GM23338 (cell line): ENCODE measurements around the gene FBL. TPM values are rescaled to one million over a fixed set of nuclear protein-coding genes. Genes with fewer than 3 reads are reported as not detected.
"Not testable (repeated sequence)": the region's sequence is repeated elsewhere in the genome, so short reads cannot be mapped to it uniquely, and the experiment has no call there.

Experiments used
- ATAC-seq: fragments of 200-7000 bp; cut with Tn5 transposase; 3 replicates; pipeline ENCODE4 v1.9.1; 2020
- DNase-seq: peaks from one replicate; pipeline ENCODE4 v3.0.0-alpha.2; 2015; ENCODE audit warnings: low spot score
- H2AFZ ChIP-seq: fragments of 200-600 bp; sonication (generic); 2 replicates; pipeline ENCODE4 v1.8.0; 2016; ENCODE audit warnings: antibody characterized with exemption, mild to moderate bottlenecking, moderate library complexity
- H3F3A ChIP-seq: fragments of 200-600 bp; sonication (generic); replicated peaks from 2 replicates; pipeline ENCODE4 v1.8.0; 2017; ENCODE audit warnings: antibody characterized with exemption, mixed run types, low read depth
- H3K27ac ChIP-seq: fragments of 200-600 bp; sonication (generic); 2 replicates; pipeline ENCODE4 v1.6.1; 2016; ENCODE audit warnings: low read depth
- H3K27me3 ChIP-seq: fragments of 200-600 bp; sonication (generic); 2 replicates; pipeline ENCODE4 v1.8.0; 2016; ENCODE audit warnings: mild to moderate bottlenecking, mixed run types, moderate library complexity; ENCODE audit not compliant: insufficient read depth
- H3K36me3 ChIP-seq: fragments of 200-600 bp; sonication (generic); 2 replicates; pipeline ENCODE4 v1.8.0; 2016; ENCODE audit warnings: mild to moderate bottlenecking; ENCODE audit not compliant: insufficient read depth
- H3K4me1 ChIP-seq: fragments of 200-600 bp; sonication (generic); 2 replicates; pipeline ENCODE4 v1.8.0; 2016; ENCODE audit warnings: mild to moderate bottlenecking, moderate library complexity; ENCODE audit not compliant: insufficient read depth
- H3K4me2 ChIP-seq: fragments of 200-600 bp; sonication (generic); 2 replicates; pipeline ENCODE4 v1.7.1; 2017; ENCODE audit warnings: mixed run types
- H3K4me3 ChIP-seq: fragments of 200-600 bp; sonication (generic); 2 replicates; pipeline ENCODE4 v1.6.1; 2016; ENCODE audit warnings: mixed run types
- H3K79me2 ChIP-seq: fragments of 200-600 bp; sonication (generic); replicated peaks from 2 replicates; pipeline ENCODE4 v1.8.0; 2017; ENCODE audit warnings: mild to moderate bottlenecking; ENCODE audit not compliant: insufficient read depth
- H3K9me2 ChIP-seq: fragments of 200-600 bp; sonication (generic); 2 replicates; pipeline ENCODE4 v1.8.0; 2017; ENCODE audit not compliant: insufficient read depth
- H4K20me1 ChIP-seq: fragments of 200-600 bp; sonication (generic); replicated peaks from 2 replicates; pipeline ENCODE4 v1.8.0; 2017; ENCODE audit warnings: mild to moderate bottlenecking; ENCODE audit not compliant: insufficient read depth
- H3K27ac Mint-ChIP-seq: 2 replicates; pipeline ENCODE4 v1.8.0; 2020; ENCODE audit warnings: inconsistent platforms, mild to moderate bottlenecking, moderate library complexity, mixed read lengths
- H3K27me3 Mint-ChIP-seq: 3 replicates; pipeline ENCODE4 v1.8.0; 2022; ENCODE audit warnings: low read depth, mild to moderate bottlenecking, moderate library complexity, mixed read lengths, inconsistent platforms; ENCODE audit not compliant: insufficient read depth, poor library complexity
- H3K36me3 Mint-ChIP-seq: 3 replicates; pipeline ENCODE4 v1.8.0; 2021; ENCODE audit warnings: low read depth, mild to moderate bottlenecking, inconsistent platforms, moderate library complexity, mixed read lengths
- H3K4me1 Mint-ChIP-seq: 3 replicates; pipeline ENCODE4 v1.8.0; 2020; ENCODE audit warnings: mild to moderate bottlenecking, inconsistent platforms, mixed read lengths
- H3K4me3 Mint-ChIP-seq: 3 replicates; pipeline ENCODE4 v1.8.0; 2021; ENCODE audit warnings: moderate library complexity, mild to moderate bottlenecking, inconsistent platforms, mixed read lengths
- H3K9me3 Mint-ChIP-seq: 3 replicates; pipeline ENCODE4 v1.8.0; 2020; ENCODE audit warnings: moderate library complexity, mild to moderate bottlenecking, inconsistent platforms, mixed read lengths
- EZH2phosphoT487 ChIP-seq: fragments of 200-600 bp; sonication (generic); IDR thresholded peaks from one replicate; pipeline ENCODE4 v1.8.1; 2018; ENCODE audit warnings: antibody characterized with exemption; ENCODE audit not compliant: unreplicated experiment
- NANOG ChIP-seq: IDR thresholded peaks from 2 replicates; pipeline ENCODE4 v1.6.1; 2016; ENCODE audit warnings: antibody characterized with exemption, borderline replicate concordance
- STAT1 ChIP-seq: IDR thresholded peaks from one replicate; pipeline ENCODE4 v1.6.1; 2016; ENCODE audit warnings: antibody characterized with exemption; ENCODE audit not compliant: unreplicated experiment
- ZNF331 ChIP-seq: fragments of 250-450 bp; sonication (Bioruptor Pico); IDR thresholded peaks from 2 replicates; pipeline ENCODE4 v1.5.0; 2020; ENCODE audit warnings: low read depth, mild to moderate bottlenecking, moderate library complexity
- polyA plus RNA-seq: library from polyadenylated mRNA; unstranded; fragments of >200 nt; fragmentation: Nextera tagmentation; extraction: Ambion mirVana; gene quantifications from 2 replicates; pipeline ENCODE4 v1.2.1, GENCODE V29; 2016
- total RNA-seq: library from RNA; depleted of rRNA; stranded (reverse); fragments of >200 nt; shearing (Covaris generic); gene quantifications from 2 replicates; pipeline ENCODE4 v1.2.3, GENCODE V29; 2014
- TF ChIP-seq, protein P1 (sequence below): IDR thresholded peaks from one replicate; pipeline ENCODE4 v1.6.1; 2018; ENCODE audit warnings: antibody characterized with exemption; ENCODE audit not compliant: unreplicated experiment
- TF ChIP-seq, protein P2 (sequence below): fragments of 250-450 bp; sonication (Bioruptor Pico); IDR thresholded peaks from 2 replicates; pipeline ENCODE4 v1.5.0; 2020; ENCODE audit warnings: mild to moderate bottlenecking, moderate library complexity

FBL gene
- total and polyA plus RNA-seq, 2 experiments from 2014 or later: 403 to 553 TPM

DNA sequence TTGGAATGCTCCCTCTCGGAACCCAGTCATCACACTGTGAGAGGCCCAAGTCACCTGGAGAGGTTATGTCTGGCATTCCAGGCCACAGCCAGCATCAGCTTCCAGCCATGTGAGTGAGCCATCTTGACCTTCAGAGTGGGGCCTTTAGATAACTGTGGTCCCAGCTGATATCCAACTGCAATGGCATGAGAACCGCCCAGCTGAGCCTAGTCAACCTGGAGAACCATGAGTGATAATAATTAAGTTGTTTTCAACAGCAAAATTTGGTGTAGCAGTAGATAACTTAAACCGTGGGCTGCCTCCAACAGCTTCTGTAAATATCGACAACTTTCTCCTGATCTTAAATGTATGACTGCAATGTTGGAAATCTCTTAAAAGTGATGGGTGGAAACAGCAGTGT, 36.8 kb downstream of the FBL start:
- Histone ChIP-seq H2AFZ (no peak overlapping the region), H3K4me2 (no peak overlapping the region), H3K36me3 (no peaks in the 10 kb centered on the region), H3K9me2 (no peaks in the 10 kb centered on the region), H4K20me1 (no peaks in the 10 kb centered on the region), H3K4me1 (no peaks in the 10 kb centered on the region), H3K79me2 (no peaks in the 10 kb centered on the region), H3K27me3 (no peaks in the 10 kb centered on the region), H3K27ac (no peak overlapping the region), H3F3A (no peaks in the 10 kb centered on the region), H3K4me3 (no peak overlapping the region)
- ATAC-seq: no peak
- no peak for DNase-seq
- Mint-ChIP-seq H3K27ac (no peak overlapping the region), H3K27me3 (peaks cover 9% of the 10 kb centered on the region), H3K4me1 (no peaks in the 10 kb centered on the region), H3K9me3 (peaks cover 3% of the 10 kb centered on the region; the same call in 1 of the 3 replicates), H3K36me3 (no peaks in the 10 kb centered on the region; the same call in 2 of the 3 replicates), H3K4me3 (no peak overlapping the region)
- no peak for TF ChIP-seq NANOG
- peak; percentile 74 for TF ChIP-seq ZNF331 (CRISPR knock-in tag)

DNA sequence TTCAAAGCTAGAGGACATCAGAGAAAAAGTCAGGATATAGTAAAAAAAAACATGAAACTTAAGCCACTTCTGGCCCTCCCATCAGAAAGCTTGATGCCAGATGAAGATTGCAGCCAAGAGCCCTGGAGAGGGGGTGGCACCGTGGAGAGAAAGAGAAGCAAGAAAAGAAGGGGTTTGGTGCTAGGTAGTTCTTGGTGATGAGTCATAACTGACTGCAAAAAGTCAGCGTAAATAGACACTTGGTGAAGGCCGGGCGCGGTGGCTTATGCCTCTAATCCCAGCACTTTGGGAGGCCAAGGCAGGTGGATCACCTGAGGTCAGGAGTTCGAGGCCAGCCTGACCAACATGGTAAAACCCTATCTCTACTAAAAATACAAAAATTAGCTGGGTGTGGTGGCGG, 37.5 kb downstream of the FBL start:
- not testable (repeated sequence) for H3K4me3 Mint-ChIP-seq, H3K4me3 ChIP-seq, H4K20me1 ChIP-seq, H3K27me3 Mint-ChIP-seq, H3K4me1 Mint-ChIP-seq, H2AFZ ChIP-seq, H3K4me1 ChIP-seq, DNase-seq, H3K9me3 Mint-ChIP-seq, H3K79me2 ChIP-seq, H3K27me3 ChIP-seq, H3K9me2 ChIP-seq, H3F3A ChIP-seq, ATAC-seq, H3K27ac ChIP-seq, H3K4me2 ChIP-seq, H3K36me3 ChIP-seq, H3K27ac Mint-ChIP-seq, H3K36me3 Mint-ChIP-seq

DNA sequence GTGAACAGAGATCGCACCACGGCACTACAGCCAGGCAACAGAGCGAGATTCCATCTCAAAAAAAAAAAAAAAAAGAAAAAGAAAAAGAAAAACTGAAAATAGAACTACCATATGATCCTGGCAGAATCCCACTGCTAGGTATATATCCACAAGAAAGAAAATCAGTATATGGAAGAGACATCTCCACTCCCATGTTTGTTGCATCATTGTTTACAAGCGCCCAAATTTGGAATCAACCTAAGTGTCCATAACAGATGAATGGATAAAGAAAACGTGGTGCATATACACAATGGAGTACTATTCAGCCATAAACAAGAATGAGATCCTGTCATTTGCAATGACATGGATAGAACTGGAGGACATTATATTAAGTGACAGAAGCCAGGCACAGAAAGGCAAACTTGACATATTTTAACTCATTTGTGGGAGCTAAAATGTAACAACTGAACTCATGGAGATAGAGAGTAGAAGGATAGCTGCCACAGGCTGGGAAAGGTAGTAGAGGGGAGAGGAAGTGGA, 38.3 kb downstream of the FBL start:
- H3K79me2 ChIP-seq: no peaks in the 10 kb centered on the region
- no peaks in the 10 kb centered on the region for H3K9me2 ChIP-seq
- H3K27ac ChIP-seq: no peak overlapping the region
- peaks cover 9% of the 10 kb centered on the region for H3K27me3 Mint-ChIP-seq
- no peaks in the 10 kb centered on the region for H3F3A ChIP-seq
- H3K36me3 ChIP-seq: no peaks in the 10 kb centered on the region
- no peak overlapping the region for H3K4me3 Mint-ChIP-seq
- no peak overlapping the region for H3K4me3 ChIP-seq
- H3K27ac Mint-ChIP-seq: no peak overlapping the region
- no peak overlapping the region for H3K4me2 ChIP-seq
- H3K36me3 Mint-ChIP-seq: no peaks in the 10 kb centered on the region; the same call in 2 of the 3 replicates
- H3K4me1 ChIP-seq: peaks cover 6% of the 10 kb centered on the region; the same call in 1 of the 2 replicates
- H3K4me1 Mint-ChIP-seq: peaks cover 3% of the 10 kb centered on the region
- peaks cover 3% of the 10 kb centered on the region; the same call in 1 of the 3 replicates for H3K9me3 Mint-ChIP-seq
- no peak overlapping the region for H2AFZ ChIP-seq
- no peak for DNase-seq
- no peaks in the 10 kb centered on the region for H3K27me3 ChIP-seq
- no peaks in the 10 kb centered on the region for H4K20me1 ChIP-seq
- ATAC-seq: no peak
- TF ChIP-seq, protein P1, sequence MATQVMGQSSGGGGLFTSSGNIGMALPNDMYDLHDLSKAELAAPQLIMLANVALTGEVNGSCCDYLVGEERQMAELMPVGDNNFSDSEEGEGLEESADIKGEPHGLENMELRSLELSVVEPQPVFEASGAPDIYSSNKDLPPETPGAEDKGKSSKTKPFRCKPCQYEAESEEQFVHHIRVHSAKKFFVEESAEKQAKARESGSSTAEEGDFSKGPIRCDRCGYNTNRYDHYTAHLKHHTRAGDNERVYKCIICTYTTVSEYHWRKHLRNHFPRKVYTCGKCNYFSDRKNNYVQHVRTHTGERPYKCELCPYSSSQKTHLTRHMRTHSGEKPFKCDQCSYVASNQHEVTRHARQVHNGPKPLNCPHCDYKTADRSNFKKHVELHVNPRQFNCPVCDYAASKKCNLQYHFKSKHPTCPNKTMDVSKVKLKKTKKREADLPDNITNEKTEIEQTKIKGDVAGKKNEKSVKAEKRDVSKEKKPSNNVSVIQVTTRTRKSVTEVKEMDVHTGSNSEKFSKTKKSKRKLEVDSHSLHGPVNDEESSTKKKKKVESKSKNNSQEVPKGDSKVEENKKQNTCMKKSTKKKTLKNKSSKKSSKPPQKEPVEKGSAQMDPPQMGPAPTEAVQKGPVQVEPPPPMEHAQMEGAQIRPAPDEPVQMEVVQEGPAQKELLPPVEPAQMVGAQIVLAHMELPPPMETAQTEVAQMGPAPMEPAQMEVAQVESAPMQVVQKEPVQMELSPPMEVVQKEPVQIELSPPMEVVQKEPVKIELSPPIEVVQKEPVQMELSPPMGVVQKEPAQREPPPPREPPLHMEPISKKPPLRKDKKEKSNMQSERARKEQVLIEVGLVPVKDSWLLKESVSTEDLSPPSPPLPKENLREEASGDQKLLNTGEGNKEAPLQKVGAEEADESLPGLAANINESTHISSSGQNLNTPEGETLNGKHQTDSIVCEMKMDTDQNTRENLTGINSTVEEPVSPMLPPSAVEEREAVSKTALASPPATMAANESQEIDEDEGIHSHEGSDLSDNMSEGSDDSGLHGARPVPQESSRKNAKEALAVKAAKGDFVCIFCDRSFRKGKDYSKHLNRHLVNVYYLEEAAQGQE: no peak
- TF ChIP-seq ZNF331 (CRISPR knock-in tag): no peak
- TF ChIP-seq STAT1: no peak
- TF ChIP-seq EZH2phosphoT487: no peak
- TF ChIP-seq, protein P2, sequence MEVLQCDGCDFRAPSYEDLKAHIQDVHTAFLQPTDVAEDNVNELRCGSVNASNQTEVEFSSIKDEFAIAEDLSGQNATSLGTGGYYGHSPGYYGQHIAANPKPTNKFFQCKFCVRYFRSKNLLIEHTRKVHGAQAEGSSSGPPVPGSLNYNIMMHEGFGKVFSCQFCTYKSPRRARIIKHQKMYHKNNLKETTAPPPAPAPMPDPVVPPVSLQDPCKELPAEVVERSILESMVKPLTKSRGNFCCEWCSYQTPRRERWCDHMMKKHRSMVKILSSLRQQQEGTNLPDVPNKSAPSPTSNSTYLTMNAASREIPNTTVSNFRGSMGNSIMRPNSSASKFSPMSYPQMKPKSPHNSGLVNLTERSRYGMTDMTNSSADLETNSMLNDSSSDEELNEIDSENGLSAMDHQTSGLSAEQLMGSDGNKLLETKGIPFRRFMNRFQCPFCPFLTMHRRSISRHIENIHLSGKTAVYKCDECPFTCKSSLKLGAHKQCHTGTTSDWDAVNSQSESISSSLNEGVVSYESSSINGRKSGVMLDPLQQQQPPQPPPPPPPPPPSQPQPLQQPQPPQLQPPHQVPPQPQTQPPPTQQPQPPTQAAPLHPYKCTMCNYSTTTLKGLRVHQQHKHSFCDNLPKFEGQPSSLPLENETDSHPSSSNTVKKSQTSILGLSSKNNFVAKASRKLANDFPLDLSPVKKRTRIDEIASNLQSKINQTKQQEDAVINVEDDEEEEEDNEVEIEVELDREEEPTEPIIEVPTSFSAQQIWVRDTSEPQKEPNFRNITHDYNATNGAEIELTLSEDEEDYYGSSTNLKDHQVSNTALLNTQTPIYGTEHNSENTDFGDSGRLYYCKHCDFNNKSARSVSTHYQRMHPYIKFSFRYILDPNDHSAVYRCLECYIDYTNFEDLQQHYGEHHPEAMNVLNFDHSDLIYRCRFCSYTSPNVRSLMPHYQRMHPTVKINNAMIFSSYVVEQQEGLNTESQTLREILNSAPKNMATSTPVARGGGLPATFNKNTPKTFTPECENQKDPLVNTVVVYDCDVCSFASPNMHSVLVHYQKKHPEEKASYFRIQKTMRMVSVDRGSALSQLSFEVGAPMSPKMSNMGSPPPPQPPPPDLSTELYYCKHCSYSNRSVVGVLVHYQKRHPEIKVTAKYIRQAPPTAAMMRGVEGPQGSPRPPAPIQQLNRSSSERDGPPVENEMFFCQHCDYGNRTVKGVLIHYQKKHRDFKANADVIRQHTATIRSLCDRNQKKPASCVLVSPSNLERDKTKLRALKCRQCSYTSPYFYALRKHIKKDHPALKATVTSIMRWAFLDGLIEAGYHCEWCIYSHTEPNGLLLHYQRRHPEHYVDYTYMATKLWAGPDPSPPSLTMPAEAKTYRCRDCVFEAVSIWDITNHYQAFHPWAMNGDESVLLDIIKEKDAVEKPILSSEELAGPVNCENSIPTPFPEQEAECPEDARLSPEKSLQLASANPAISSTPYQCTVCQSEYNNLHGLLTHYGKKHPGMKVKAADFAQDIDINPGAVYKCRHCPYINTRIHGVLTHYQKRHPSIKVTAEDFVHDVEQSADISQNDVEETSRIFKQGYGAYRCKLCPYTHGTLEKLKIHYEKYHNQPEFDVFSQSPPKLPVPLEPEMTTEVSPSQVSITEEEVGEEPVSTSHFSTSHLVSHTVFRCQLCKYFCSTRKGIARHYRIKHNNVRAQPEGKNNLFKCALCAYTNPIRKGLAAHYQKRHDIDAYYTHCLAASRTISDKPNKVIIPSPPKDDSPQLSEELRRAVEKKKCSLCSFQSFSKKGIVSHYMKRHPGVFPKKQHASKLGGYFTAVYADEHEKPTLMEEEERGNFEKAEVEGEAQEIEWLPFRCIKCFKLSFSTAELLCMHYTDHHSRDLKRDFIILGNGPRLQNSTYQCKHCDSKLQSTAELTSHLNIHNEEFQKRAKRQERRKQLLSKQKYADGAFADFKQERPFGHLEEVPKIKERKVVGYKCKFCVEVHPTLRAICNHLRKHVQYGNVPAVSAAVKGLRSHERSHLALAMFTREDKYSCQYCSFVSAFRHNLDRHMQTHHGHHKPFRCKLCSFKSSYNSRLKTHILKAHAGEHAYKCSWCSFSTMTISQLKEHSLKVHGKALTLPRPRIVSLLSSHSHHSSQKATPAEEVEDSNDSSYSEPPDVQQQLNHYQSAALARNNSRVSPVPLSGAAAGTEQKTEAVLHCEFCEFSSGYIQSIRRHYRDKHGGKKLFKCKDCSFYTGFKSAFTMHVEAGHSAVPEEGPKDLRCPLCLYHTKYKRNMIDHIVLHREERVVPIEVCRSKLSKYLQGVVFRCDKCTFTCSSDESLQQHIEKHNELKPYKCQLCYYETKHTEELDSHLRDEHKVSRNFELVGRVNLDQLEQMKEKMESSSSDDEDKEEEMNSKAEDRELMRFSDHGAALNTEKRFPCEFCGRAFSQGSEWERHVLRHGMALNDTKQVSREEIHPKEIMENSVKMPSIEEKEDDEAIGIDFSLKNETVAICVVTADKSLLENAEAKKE (CRISPR knock-in tag): no peak
